ENCODE data around the gene MCF2L2.

MCF2L2 gene

GRCh38 chr3:183161552-183162336 is 266.7 kb downstream of the MCF2L2 start:
- no peak for DNase-seq (ENCODE audit: low read depth)

- DNase-seq (ENCODE audit: low read depth): no peak
These were observed 267.8 kb downstream of the MCF2L2 start for GRCh38 chr3:183160616-183161015.

- no peak for DNase-seq (ENCODE audit: low read depth)
These were observed 269.1 kb downstream of the MCF2L2 start for GRCh38 chr3:183159333-183159732.

GRCh38 chr3:183158551-183159006 is 269.8 kb downstream of the MCF2L2 start:
- peak; percentile 79 for DNase-seq (ENCODE audit: low read depth)

- no peak for DNase-seq (ENCODE audit: low read depth)
These were observed 270.3 kb downstream of the MCF2L2 start for GRCh38 chr3:183158113-183158512.

- no peak for DNase-seq (ENCODE audit: low read depth)
These were observed 272.2 kb downstream of the MCF2L2 start for GRCh38 chr3:183156266-183156665.

- DNase-seq (ENCODE audit: low read depth): no peak
These were observed 272.9 kb downstream of the MCF2L2 start for GRCh38 chr3:183155499-183155898.

GRCh38 chr3:183153210-183153950 is 275.0 kb downstream of the MCF2L2 start:
- no peak for DNase-seq (ENCODE audit: low read depth)

GRCh38 chr3:183151821-183152351 is 276.5 kb downstream of the MCF2L2 start:
- no peak for DNase-seq (ENCODE audit: low read depth)

GRCh38 chr3:183151086-183151485 is 277.3 kb downstream of the MCF2L2 start:
- DNase-seq (ENCODE audit: low read depth): no peak

GRCh38 chr3:183149915-183150750 is 278.3 kb downstream of the MCF2L2 start:
- DNase-seq (ENCODE audit: low read depth): peak; percentile 34

GRCh38 chr3:183148056-183148455 is 280.4 kb downstream of the MCF2L2 start:
- DNase-seq (ENCODE audit: low read depth): peak; percentile 66

GRCh38 chr3:183144363-183144762 is 284.1 kb downstream of the MCF2L2 start:
- DNase-seq (ENCODE audit: low read depth): no peak

GRCh38 chr3:183142199-183142598 is 286.2 kb downstream of the MCF2L2 start:
- no peak for DNase-seq (ENCODE audit: low read depth)

GRCh38 chr3:183134844-183135243 is 293.6 kb downstream of the MCF2L2 start:
- no peak for DNase-seq (ENCODE audit: low read depth)

- DNase-seq (ENCODE audit: low read depth): no peak
These were observed 296.0 kb downstream of the MCF2L2 start for GRCh38 chr3:183132409-183132808.

GRCh38 chr3:183131735-183132134 is 296.7 kb downstream of the MCF2L2 start:
- peak; percentile 86 for DNase-seq (ENCODE audit: low read depth)

- DNase-seq (ENCODE audit: low read depth): no peak
These were observed 297.2 kb downstream of the MCF2L2 start for GRCh38 chr3:183131186-183131725.

- DNase-seq (ENCODE audit: low read depth): peak; percentile 32
These were observed 299.2 kb downstream of the MCF2L2 start for GRCh38 chr3:183129243-183129642.

- peak; percentile 43 for DNase-seq (ENCODE audit: low read depth)
These were observed 299.7 kb downstream of the MCF2L2 start for GRCh38 chr3:183128709-183129108.
